HepG2 (cell line): ENCODE results near the gene CCDC142. TPM values are rescaled to one million over a fixed set of nuclear protein-coding genes. Genes with fewer than 3 reads are reported as not detected.

ENCODE experiments used
- GATAD2A ChIP-seq: IDR thresholded peaks from 2 replicates; pipeline ENCODE4 v1.6.1; 2016
- MYNN ChIP-seq: sonication (generic); formaldehyde crosslinking; IDR thresholded peaks from 2 replicates; pipeline ENCODE4 v1.4.0; 2020; ENCODE audit warnings: mild to moderate bottlenecking, low read depth, missing genetic modification reagents
- NR2F2 ChIP-seq: IDR thresholded peaks from 2 replicates; pipeline ENCODE4 v1.6.1; 2012; ENCODE audit warnings: low read depth, inconsistent platforms, borderline replicate concordance
- NR2F6 ChIP-seq, 2 experiments: IDR thresholded peaks; 2 replicates each; pipeline ENCODE4 v1.6.1; 2016; ENCODE audit warnings: antibody characterized with exemption in 1 of 2, mild to moderate bottlenecking in 1 of 2
- PAF1 ChIP-seq: IDR thresholded peaks from 2 replicates; pipeline ENCODE4 v1.6.1; 2016; ENCODE audit warnings: missing genetic modification reagents, missing compliant biosample characterization
- PPARG ChIP-seq: conservative IDR thresholded peaks from 2 replicates; pipeline ENCODE4 v1.6.1; 2016; ENCODE audit warnings: missing biosample characterization, missing genetic modification reagents
- SSRP1 ChIP-seq: IDR thresholded peaks from 2 replicates; pipeline ENCODE4 v1.6.1; 2016; ENCODE audit warnings: control low read depth
- ZNF432 ChIP-seq: sonication (generic); formaldehyde crosslinking; IDR thresholded peaks from 2 replicates; pipeline ENCODE4 v1.5.0; 2020; ENCODE audit warnings: missing genetic modification reagents, mild to moderate bottlenecking, borderline replicate concordance
- ZNF570 ChIP-seq: sonication (generic); formaldehyde crosslinking; IDR thresholded peaks from 2 replicates; pipeline ENCODE4 v1.4.0; 2020; ENCODE audit warnings: mild to moderate bottlenecking, missing genetic modification reagents, borderline replicate concordance
- ZNF629 ChIP-seq: sonication (generic); formaldehyde crosslinking; conservative IDR thresholded peaks from 2 replicates; pipeline ENCODE4 v1.5.0; 2020; ENCODE audit warnings: missing genetic modification reagents
- ZNF788 ChIP-seq: sonication (generic); formaldehyde crosslinking; IDR thresholded peaks from 2 replicates; pipeline ENCODE4 v1.5.0; 2020; ENCODE audit warnings: mild to moderate bottlenecking, missing genetic modification reagents, borderline replicate concordance
- ZNF83 ChIP-seq: sonication (generic); formaldehyde crosslinking; IDR thresholded peaks from 2 replicates; pipeline ENCODE4 v1.4.0; 2020; ENCODE audit warnings: missing genetic modification reagents, mild to moderate bottlenecking, borderline replicate concordance
- polyA plus RNA-seq, 8 experiments: library from polyadenylated mRNA; depleted of rRNA in 3 of 8; stranded (reverse) in 7 of 8; unstranded in 1 of 8; fragments of >200 nt; fragmentation: Illumina TruSeq in 4 of 8; extraction: Trizol in 4 of 8; gene quantifications; 2 replicates each; pipeline versions ENCODE4 v1.2.1 to v1.2.3, GENCODE V29; 2011 to 2016; ENCODE audit warnings: low read depth in 4 of 8, missing spikeins in 1 of 8, mixed read lengths in 1 of 8; ENCODE audit not compliant: insufficient read depth in 1 of 8
- total RNA-seq, 5 experiments: library from RNA; depleted of rRNA; stranded (reverse); fragments of >200 nt; fragmentation: Illumina TruSeq; extraction: Trizol; gene quantifications; 2 replicates each; pipeline ENCODE4 v1.2.3, GENCODE V29; 2016; ENCODE audit warnings: low read depth in 1 of 5
- TF ChIP-seq, protein P1 (sequence below): sonication (generic); formaldehyde crosslinking; IDR thresholded peaks from 2 replicates; pipeline ENCODE4 v1.8.0; 2022; ENCODE audit warnings: missing genetic modification reagents, mild to moderate bottlenecking, inconsistent platforms, borderline replicate concordance
- TF ChIP-seq, protein P2 (sequence below): sonication (generic); formaldehyde crosslinking; IDR thresholded peaks from 2 replicates; pipeline ENCODE4 v1.4.0; 2020; ENCODE audit warnings: mild to moderate bottlenecking, missing genetic modification reagents
- TF ChIP-seq, protein P3 (sequence below): sonication (generic); formaldehyde crosslinking; IDR thresholded peaks from 2 replicates; pipeline ENCODE4 v1.8.0; 2023; ENCODE audit warnings: mild to moderate bottlenecking, missing genetic modification reagents
- TF ChIP-seq, protein P4 (sequence below): IDR thresholded peaks from 2 replicates; pipeline ENCODE4 v1.4.0; 2020; ENCODE audit warnings: mild to moderate bottlenecking, missing genetic modification reagents
- TF ChIP-seq, protein P5 (sequence below): sonication (generic); formaldehyde crosslinking; IDR thresholded peaks from 2 replicates; pipeline ENCODE4 v1.5.1; 2020; ENCODE audit warnings: missing genetic modification reagents, mild to moderate bottlenecking, borderline replicate concordance

CCDC142 gene
- total and polyA plus RNA-seq, 2 of the 13 experiments (the other 11 are each of a cell fraction or from before 2014, with no cell fraction given): 14.7 to 30.4 TPM

DNA sequence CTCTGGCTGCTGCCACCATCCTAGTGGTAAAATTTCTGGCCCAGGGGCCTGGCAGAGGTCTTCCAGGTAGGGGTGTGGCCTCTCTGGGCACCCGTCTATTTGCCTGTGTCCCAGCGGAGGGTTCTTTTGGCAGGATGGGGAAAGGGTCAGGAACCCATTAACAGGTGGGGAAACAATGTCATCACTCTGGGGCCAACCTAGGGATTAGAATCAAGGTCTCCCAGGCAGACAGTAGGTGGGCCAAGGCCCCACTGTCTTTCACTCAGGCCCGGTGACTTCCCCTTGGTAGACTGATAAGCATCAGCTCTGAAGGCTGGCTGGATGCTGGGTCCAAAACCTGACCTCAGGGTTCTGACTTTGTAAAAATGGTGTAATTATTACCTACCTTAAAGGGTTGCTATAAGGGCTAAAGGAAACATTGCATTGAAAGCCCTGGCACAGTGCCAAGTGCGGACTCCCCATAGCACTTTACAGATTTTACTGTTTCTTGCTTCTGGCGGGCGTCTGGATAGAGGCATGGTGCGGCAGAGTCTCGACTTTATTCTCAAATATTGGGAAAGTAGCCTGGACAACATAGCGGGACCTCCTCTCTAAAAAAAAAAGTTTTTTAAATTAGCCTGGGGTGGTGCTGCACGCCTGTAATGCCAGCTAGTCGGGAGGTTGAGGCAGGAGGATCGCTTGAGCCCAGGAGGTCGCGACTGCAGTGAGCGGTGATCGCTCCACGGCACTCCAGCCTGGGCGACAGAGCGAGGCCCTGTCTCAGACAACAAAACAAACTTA lies 14.4 kb upstream of the CCDC142 start (continued):
- 0 out of 2 replicates have a peak, but pooled peaks have one; percentile 58 for TF ChIP-seq PAF1
- peak; percentile 43; the same call in 1 of the 2 replicates for TF ChIP-seq GATAD2A (CRISPR knock-in tag)
- TF ChIP-seq, protein P1, sequence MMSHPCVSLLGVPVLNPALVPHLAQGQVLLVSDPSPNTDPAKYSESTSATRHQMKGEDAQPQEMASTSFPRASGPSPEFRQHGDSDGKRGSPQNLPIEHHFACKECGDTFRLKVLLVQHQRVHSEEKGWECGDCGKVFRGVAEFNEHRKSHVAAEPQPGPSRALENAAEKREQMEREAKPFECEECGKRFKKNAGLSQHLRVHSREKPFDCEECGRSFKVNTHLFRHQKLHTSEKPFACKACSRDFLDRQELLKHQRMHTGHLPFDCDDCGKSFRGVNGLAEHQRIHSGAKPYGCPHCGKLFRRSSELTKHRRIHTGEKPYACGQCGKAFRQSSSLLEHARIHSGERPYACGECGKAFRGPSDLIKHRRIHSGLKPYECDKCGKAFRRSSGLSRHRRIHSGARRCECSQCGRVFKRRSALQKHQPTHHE (CRISPR knock-in tag): peak; percentile 60; the same call in 1 of the 2 replicates
- TF ChIP-seq MYNN: 0 out of 2 replicates have a peak, but pooled peaks have one; percentile 27
- TF ChIP-seq, protein P2, sequence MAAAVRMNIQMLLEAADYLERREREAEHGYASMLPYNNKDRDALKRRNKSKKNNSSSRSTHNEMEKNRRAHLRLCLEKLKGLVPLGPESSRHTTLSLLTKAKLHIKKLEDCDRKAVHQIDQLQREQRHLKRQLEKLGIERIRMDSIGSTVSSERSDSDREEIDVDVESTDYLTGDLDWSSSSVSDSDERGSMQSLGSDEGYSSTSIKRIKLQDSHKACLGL (CRISPR knock-in tag): peak; percentile 34; the same call in 1 of the 2 replicates
- TF ChIP-seq ZNF83 (CRISPR knock-in tag): no peak
- TF ChIP-seq, protein P3, sequence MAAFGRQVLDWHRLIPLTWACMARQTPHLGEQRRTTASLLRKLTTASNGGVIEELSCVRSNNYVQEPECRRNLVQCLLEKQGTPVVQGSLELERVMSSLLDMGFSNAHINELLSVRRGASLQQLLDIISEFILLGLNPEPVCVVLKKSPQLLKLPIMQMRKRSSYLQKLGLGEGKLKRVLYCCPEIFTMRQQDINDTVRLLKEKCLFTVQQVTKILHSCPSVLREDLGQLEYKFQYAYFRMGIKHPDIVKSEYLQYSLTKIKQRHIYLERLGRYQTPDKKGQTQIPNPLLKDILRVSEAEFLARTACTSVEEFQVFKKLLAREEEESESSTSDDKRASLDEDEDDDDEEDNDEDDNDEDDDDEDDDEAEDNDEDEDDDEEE: peak; percentile 54; the same call in 1 of the 2 replicates
- TF ChIP-seq, protein P4, sequence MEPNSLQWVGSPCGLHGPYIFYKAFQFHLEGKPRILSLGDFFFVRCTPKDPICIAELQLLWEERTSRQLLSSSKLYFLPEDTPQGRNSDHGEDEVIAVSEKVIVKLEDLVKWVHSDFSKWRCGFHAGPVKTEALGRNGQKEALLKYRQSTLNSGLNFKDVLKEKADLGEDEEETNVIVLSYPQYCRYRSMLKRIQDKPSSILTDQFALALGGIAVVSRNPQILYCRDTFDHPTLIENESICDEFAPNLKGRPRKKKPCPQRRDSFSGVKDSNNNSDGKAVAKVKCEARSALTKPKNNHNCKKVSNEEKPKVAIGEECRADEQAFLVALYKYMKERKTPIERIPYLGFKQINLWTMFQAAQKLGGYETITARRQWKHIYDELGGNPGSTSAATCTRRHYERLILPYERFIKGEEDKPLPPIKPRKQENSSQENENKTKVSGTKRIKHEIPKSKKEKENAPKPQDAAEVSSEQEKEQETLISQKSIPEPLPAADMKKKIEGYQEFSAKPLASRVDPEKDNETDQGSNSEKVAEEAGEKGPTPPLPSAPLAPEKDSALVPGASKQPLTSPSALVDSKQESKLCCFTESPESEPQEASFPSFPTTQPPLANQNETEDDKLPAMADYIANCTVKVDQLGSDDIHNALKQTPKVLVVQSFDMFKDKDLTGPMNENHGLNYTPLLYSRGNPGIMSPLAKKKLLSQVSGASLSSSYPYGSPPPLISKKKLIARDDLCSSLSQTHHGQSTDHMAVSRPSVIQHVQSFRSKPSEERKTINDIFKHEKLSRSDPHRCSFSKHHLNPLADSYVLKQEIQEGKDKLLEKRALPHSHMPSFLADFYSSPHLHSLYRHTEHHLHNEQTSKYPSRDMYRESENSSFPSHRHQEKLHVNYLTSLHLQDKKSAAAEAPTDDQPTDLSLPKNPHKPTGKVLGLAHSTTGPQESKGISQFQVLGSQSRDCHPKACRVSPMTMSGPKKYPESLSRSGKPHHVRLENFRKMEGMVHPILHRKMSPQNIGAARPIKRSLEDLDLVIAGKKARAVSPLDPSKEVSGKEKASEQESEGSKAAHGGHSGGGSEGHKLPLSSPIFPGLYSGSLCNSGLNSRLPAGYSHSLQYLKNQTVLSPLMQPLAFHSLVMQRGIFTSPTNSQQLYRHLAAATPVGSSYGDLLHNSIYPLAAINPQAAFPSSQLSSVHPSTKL: peak; percentile 35; the same call in 1 of the 2 replicates
- TF ChIP-seq ZNF432 (CRISPR knock-in tag): no peak
- TF ChIP-seq NR2F2: 0 out of 2 replicates have a peak, but pooled peaks have one; percentile 17
- 0 out of 2 replicates have a peak, but pooled peaks have one; percentile 17 for TF ChIP-seq ZNF788
- TF ChIP-seq, protein P5, sequence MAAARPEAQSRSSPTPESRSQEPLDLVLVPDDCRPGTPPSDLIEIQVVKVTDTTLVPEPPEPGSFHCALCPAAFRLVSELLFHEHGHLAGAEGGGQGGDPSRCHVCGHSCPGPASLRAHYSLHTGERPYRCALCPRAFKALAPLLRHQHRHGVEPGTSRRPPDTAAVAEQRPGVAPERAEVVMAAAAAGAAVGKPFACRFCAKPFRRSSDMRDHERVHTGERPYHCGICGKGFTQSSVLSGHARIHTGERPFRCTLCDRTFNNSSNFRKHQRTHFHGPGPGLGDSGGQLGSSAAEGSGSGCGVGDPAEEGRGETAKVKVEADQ (CRISPR knock-in tag): no peak
- no peak; the same call in 1 of the 2 replicates for TF ChIP-seq ZNF629
- TF ChIP-seq SSRP1: no peak
- 0 out of 2 replicates have a peak, but pooled peaks have one; percentile 30 for TF ChIP-seq ZNF570 (CRISPR knock-in tag)
- TF ChIP-seq NR2F6 (IDR thresholded peaks at IDR 0.05): peak; percentile 73
- TF ChIP-seq NR2F6 (CRISPR knock-in tag; IDR thresholded peaks at IDR 0.05): no peak; the same call in 1 of the 2 replicates
- TF ChIP-seq PPARG (CRISPR knock-in tag): peak; percentile 75
